Keratinocyte (primary cell): ENCODE data around the gene RAD23A.

Source experiments
- CTCF ChIP-seq, 3 experiments: IDR thresholded peaks in 1 of 3; conservative IDR thresholded peaks in 1 of 3; optimal IDR thresholded peaks in 1 of 3; 2 replicates in 2 of 3; 3 replicates in 1 of 3; pipeline versions ENCODE3 to v1.5.1; 2011; ENCODE audit warnings: low read length in 3 of 3, mild to moderate bottlenecking in 3 of 3, moderate library complexity in 2 of 3, control low read depth in 1 of 3, inconsistent platforms in 1 of 3; ENCODE audit not compliant: insufficient read depth in 2 of 3; ENCODE audit errors: extremely low read depth in 1 of 3
- EZH2 ChIP-seq: IDR thresholded peaks from one replicate; pipeline ENCODE4 v1.6.1; 2012; ENCODE audit warnings: inconsistent platforms, mild to moderate bottlenecking, low read length, moderate library complexity

- peak in 1 of 3 experiments; percentile 22 for TF ChIP-seq CTCF (optimal IDR thresholded peaks at IDR 0.05 in 1 of 3, IDR thresholded peaks at IDR 0.05 in 1 of 3, conservative IDR thresholded peaks at IDR 0.05 in 1 of 3; ENCODE audit: extremely low read depth in 1 of 3, insufficient read depth in 2 of 3, low read length in 3 of 3)
- TF ChIP-seq EZH2: no peak
Measured at GRCh38 chr19:13001166-13001501, 55.5 kb downstream of the RAD23A start.
